D341Med (cell line): ENCODE measurements around the gene CBARP.
A peak's percentile ranks its signal among the peaks of the same experiment; 100 is the strongest.

Experiments
- DNase-seq: peaks from one replicate; pipeline ENCODE4 v3.0.0; 2012; ENCODE audit warnings: low spot score

The CBARP gene

DNA sequence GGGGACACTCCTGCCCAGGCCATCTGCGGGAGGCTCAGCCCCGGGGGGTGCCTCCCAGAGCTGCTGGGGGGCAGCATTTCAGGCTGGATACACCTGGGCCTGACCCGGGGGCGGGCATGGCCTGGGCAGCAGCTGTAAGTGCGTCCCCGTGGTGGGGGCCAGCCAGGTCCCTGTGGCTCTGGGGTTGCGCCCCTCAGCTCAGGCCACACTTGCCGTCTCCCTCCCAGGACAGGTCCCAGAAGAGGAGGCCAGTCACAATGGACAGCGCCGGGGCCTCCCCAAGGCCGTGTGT, 11.6 kb downstream of the CBARP start:
- DNase-seq, result no peak

DNA sequence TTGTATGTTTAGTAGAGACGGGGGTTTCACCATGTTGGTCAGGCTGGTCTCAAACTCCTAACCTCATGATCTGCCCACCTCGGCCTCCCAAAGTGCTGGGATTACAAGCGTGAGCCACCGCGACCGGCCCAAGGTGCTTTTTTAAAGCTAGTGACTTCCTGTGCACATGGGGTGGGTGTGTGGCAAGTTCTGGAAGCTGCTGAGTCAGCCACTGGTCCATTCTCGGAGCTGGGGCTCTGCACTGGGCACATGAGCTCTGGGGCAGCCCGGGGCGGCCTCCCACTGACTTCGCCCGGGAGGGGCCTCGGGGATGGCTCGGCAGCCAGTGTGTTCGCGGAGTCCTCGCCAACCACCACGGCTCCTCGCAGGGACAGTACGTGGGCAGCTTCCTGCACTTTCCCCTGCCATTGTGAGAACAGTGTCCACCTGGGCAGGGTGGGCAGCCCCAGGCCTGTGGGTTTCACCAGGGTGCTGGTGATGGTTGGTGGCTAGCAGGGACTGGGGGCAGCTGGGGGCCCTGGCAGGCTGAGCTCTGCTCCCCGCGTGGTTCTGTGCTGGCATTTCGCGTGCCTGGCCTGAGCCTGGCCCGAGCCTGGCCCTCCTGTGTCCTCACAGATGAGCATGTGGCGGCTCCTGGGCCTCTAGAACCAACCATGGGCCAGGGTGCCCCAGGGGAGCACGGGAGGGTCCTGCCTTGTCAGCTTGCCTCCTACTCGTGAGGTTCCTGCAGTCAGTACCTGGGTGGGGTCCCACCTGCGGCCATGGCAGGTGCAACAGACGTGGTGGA, 12.2 kb downstream of the CBARP start:
- DNase-seq, result no peak

DNA sequence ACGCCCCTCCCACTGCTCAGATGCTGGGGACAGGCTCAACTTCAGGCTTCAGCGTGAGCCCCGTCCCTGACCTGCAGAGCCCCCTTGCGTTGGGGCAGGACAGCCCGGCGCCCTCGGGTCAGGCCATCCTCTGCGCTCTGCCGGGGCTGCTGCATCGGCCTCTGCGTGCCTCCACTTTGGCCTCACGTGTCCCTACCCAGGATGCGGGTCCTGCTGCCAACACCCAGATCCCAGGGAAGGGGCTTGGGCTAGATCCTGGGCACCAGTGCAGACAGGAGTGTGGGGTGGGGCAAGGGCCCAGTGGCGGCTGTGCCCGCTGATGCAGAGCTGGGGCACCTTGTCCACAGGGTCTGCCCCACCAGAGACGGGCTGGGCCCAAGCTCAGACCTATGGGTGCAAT, 13.0 kb downstream of the CBARP start:
- no peak for DNase-seq

DNA sequence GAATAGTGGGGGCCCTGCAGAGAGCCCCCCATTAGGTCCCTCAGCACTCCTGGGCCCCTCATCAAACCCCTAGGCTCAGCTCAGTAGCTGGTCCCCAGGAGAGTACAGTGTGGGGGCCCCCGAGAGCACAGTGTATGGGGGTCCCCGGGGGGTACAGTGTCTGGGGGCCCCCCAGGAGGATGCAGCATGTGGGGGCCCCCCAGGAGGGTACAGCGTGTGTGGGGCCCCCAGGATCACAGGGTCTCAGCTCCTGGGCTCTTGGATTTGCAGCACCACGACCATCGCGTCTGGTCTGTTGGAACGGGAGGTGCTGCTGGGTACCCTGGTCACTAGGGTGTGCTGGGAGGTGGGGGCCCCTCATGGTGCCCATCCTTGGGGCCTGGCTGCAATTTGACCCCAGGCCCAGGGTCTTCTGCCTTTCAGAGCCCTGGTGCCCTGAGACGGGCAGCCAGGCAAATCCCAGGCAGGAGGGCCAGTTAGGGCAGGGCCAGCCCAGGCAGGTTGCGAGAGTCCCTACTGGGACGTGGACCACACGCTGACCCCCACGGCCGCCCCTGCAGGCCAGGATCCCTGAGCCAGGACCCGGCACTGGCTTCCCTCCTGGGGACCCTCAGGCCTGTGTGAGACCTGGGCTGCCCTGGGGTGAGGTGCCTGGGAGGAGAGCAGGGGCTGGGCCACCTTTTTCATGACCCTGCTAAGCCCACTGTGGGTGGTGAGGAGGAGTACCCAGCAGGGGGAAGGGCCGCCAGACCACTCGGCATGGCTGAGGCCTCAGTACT, 13.6 kb downstream of the CBARP start:
- DNase-seq, result no peak

DNA sequence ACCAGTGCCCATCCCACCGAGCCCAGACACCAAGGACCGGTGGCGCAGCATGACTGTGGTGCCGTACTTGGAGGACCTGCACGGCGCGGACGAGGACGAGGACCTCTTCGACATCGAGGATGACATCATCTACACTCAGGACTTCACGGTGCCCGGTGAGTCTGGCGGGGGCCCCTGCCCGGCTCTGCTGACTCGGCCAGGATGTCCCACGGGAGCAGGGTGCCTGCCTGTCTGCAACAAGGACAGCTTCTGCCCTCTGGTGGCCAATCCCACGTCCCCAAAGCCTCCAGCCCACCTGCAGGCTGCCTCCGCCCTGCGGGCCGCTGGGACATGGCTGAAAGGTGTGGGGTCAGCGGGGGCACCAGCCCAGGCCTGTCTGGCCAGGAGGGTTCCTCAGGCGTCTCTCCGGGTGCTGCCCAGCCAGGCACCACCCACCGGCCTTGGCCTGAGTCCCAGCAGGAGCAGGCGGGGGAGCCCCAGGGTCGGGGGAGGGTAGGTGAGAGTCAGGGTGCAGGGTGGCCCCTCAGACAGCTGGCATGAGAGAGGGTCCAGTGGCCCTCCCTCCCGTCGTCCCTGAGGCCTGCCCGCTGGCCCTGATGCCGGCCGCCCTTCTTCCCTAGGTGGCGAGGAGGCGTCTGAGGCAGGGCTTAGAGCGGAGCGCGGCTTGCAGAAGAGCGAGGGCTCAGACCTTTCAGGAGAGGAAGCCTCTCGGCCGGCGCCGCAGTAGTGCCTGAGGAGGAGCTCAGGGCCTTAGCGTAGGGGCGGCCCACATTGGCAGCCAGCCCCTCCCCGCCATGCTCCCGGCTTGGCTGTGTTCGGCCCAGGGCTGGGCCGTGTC, 14.6 kb downstream of the CBARP start:
- peak; percentile 89 for DNase-seq

DNA sequence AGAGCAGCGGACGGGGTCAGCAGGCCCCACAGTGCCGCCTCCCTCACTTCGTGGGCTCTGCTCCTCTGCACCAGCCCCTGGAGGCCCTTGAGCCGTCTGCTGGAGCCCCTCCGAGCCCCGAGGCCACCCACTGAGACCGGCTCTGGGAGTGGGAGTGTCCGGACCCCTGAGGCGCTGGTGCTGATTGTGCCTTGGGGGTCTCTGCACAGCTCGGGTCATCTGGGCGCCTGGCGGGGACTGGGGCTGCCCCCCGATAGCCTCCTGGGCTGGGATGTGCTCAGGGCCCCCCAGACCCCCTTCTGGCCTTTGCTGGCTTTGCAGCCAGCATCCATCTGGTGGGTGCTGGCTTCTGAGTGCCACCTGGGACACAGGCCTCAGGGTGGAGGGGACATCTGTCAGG, 15.4 kb downstream of the CBARP start:
- peak; percentile 71 for DNase-seq

DNA sequence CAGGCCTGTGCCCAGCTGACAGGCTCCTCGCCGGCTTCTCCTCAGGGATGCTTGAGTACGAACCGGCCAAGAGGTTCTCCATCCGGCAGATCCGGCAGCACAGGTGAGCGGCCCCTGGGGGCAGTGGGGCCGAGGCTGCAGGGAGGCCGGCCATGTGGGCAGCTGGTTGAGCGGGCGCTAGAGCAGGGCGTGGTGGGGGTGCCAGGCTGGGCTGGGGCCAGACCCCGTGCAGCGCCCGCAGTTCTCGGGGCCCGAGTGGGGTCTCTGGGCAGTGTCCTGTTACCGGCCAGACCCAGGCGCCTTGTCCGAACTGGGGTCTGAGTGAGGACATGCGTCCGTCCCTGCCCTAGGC, 15.9 kb downstream of the CBARP start:
- no peak for DNase-seq

DNA sequence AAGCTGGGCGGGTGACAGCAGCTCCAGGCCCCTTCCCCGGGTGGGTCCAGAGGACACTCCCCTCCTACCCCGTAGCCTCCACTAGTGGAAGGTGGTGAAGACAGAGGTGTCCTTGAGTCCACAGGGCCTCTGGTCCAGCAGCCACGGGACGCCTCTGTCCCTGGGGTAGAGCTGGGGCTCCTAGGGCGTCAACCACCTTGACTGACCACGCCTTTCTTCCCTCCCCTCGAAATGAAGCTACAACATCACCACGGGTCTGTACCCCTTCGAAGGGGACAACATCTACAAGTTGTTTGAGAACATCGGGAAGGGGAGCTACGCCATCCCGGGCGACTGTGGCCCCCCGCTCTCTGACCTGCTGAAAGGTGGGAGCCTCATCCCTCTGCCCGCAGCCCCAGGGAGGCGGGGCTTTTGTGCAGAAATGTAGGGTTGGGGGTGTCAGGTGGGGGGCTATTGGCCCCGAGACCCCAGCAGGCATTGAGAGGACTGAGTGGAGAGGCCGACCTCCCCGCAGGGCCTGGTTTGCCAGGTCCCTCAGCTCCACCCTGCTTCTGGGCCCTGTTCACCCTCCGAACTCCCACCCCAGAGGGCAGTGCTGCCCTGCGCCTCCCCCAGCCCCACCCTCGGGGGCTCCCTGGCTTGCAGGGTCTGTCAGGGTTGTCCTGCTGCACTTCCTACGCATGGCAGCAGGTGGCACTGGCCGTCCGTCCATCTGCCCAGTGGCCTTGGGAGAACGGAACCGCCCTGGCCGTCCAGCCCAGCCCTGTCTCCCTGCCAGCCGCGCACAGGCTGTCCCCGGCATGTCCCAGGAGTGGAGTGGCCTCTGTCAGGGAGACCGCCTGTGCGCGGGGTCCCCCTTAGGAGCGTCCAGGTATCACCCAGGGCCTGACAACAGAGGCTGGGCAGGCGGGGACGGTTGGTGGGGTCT, 16.6 kb downstream of the CBARP start:
- no peak for DNase-seq

DNA sequence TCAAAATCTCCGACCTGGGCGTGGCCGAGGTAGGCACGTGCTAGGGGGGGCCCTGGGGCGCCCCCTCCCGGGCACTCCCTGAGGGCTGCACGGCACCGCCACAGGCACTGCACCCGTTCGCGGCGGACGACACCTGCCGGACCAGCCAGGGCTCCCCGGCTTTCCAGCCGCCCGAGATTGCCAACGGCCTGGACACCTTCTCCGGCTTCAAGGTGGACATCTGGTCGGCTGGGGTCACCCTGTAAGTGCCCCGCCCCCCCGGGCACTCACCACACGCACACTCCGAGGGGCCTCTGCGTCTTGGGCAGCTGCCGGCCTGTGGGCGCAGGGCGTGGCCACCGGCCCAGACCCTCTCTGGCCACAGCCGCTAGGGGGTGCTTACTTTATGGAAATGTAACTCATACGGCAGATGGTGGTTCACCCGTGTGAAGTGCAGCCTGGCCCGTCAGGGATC, 17.3 kb downstream of the CBARP start:
- no peak for DNase-seq

DNA sequence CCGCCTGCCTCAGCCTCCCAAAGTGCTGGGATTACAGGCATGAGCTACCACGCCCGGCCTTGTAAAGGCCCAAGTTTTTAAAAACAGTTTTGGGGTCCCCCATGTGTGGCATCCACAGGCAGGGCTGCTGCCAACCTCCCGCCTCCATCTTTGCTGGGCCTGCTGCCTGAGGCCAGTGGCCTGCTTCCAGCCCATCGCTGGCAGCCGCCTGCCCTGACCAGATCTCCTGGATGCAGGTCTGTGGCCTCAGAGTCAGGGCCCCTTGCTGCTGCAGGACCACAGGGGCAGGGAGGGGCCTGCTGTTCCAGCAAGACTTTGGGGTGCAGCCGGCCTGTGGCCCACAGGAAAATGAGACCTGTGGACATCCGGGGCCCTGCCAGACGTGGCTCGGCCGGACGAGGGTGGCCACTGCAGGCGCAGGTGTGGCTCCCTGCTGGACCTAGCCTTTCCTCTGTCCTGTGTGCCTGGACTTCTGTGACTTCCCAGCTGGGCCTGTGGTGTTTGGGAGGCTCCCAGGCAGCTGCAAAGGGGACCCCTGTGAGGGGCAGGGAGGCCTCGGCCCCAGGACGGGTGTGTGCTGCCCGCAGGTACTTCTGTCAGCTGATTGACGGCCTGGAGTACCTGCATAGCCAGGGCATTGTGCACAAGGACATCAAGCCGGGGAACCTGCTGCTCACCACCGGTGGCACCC, 17.9 kb downstream of the CBARP start:
- no peak for DNase-seq

DNA sequence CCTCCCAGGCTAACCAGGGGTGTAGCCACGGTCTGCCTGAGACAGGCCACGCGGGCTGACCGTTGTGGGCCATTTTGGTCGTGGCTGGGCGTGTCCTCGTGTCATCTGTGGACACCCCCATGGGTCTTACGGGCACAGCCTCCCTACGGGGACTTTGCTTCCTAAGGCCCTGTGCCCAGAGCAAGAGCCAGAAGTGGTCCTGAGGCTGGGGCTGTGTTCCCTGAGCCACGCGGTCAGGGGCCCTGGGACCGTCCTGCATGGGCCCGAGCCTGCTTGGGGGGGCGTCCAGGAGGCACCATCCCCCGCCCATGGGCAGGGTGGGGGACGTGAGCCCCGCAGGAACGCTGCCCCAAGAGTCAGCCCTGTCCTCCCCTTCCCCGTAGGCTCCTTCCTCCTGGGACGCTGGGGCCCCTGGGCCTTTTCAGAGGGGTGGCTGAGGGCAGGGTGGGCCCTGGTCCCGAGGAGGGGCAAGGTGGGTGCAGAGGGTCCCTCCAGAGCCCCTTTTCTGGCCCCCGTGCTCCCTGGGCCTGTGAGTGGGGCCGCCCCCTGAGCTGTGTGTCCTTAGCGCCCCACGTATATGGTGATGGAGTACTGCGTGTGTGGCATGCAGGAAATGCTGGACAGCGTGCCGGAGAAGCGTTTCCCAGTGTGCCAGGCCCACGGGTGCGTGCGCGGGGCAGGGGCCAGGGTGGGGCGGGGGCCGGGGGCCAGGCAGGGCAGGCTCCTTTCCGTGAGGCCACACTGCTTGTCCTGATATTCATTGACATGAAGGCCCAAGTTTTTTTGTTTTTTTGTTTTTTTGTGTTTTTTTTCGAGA, 18.8 kb downstream of the CBARP start:
- DNase-seq, result no peak

DNA sequence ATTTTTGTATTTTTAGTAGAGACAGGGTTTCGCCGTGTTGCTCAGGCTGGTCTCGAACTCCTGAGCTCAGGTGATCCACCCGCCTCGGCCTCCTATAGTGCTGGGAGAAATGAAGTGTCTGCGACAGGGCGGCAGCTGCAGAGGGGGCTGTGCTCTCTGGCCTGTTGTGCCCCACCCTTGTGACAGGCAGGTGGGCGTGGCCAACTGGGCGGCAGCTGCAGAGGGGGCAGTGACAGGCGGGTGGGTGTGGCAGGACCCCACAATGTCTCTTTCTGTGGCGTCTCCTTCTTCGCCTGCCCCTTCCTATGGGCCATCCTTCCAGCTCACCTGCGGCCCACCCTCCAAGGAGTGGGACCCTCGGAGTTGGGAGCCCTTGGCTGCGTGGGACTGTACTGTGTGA, 20.4 kb downstream of the CBARP start:
- DNase-seq, result no peak

DNA sequence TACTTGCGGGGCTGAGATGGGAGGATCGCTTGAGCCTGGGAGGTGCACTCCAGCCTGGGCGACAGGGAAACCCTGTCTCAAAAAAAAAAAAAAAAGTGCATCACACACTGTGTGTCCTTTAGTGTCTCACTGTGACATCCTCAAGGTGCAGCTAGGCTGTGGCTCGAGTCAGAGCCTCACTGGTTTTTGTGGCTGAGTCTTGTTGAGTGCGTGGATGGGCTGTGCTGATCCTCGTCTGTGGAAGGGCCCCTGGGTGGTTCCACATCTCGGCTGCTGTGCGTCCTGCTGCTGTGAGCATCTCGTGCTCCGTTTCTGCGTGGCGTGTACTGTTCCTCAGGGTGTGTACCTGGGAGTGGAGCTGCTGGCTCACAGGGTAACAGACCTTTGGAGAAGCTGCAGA, 21.0 kb downstream of the CBARP start:
- no peak for DNase-seq

DNA sequence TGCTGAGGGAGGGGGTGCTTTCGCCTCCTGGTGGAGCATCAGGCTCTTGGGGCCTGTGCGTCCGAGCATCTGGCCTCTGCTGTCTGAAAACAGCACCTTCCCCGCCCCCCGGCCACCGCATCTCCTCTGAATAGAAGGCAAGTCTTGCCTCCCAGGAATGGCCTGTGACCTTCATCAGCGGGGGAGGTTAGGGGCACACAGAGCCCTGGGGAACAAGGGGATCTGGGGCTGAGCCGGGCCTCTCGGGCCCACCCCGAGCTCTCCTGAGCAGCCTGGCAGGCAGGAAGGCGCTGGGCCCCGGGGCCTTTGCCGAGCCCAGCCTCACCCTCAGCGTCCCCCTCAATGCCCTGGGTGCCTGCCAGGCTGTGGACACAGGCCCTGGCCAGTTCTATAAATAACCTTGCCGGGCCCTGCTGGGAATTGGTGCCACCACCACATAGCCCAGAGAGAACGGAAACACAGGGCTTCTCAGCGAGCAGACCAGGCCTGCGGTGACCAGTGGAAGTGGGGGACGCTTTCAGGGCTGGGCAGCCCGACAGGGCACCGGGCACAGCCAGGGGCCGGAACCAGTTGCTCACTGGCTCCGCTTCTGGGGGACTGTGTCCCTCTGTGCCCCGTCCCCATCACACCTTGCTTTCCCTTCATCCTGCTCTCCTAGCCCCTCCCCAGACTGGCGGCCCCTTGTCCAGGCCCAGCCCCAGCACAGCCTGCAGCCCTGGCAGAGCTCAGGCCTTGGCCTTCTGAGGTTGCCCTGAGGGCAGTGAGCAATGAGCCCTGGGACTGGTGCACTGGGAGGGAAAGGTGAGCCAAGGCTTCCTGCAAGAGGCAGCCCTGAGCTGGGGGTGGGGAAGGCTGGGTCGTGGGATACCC, 22.7 kb downstream of the CBARP start:
- no peak for DNase-seq

DNA sequence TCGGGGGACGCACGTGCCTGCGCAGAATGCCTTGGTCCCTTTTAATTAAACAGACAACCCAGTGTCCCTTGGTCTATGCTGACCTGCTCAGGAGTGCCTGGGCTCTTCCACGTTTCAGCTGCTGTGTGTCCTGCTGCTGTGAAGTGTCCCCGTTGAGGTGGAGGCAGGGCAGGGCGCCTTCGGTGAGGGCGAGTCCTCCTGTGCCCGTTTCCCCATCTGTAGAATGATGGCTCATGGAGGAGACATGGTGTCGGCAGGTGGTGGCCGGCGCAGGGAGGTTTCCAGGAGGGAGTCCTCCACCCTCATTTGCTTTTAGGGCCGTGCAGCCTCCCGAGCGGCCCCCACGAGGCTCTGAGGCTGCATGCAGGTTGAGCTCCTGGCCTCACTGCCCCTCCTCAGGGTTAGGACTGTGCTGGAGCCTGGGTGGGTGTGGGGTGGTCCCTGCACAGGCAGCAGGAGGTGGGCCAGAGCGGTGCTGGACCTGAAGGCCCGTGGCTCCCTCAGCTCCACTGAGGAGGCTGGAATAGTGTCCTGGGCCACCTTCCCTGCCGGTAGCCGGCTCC, 23.4 kb downstream of the CBARP start:
- no peak for DNase-seq

DNA sequence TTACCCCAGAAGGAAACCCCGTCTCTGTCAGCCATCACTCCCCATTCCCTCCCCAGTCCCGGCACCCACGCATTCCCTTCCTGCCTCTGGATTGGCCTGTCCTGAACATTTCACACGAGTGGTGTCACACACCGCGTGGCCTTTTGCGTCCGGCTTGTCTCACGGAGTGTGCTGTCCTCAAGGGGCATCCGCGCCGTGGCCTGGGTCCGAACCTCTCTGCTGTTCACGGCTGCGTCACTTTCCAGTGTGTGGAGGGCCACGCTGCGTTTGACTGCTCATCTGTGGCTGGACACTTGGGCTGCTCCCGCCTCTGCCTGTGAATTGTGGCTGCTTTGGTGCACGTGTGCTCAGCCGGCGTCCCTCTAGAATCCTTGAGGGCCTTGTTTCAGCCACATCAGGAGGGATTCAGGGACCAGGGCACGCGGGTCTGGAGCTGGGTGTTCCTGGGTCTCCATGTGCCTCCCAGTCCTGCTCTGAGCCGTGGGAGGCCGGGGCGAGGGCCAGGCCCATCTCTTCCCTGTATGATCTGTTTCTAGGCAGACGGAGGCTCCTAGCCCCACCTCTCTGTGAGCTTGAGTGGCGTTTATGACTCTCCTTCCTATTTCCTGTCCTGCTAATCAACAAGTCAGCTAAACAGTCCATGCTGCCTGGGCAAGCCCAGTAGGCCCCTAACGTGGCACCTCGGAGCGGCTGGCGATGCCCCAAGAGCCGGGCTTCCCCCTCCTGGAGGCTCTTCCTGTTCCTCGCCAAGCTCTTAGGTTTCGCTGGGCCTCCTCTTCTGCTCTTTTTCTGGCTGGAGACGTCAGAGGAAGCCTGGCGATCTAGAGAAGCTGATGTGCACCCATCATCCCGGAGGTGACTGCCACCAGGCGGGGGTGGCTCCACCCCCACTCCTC, 24.2 kb downstream of the CBARP start:
- no peak for DNase-seq

DNA sequence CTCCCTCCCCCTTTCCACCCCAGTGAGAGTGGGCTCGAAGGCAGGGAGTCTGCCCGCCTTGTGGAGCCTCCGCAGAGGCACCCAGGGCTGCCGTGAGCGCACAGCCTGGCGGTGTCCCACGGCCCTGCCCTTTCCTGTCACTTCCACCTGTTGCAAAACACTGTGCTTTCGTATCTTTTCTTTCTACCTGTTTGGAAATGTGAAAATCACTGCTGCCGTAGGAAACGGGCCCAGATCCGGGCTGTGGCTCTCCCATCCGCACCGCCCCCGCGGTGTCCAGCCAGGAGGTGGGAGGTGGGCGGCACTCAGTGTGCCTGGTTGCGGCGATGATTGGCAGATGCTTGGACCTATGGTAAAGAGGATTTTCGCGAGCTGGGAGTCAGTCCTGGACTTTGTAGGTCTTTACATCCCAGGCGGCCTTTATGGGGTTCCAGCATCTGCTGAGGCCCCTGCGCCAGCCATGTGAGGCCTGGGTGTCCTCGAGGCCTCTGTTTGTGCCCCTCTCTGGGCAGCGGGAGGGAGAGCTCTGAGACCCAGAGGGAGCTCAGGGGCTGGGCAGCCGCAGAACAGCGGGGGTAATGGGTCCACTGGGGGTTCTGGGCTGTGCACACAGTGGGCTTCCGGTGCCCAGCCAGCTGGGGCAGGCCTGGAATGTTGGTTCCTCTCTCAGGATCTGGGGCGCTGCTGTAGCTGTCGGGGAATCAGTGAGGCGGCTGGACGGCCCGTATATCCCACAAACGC, 26.1 kb downstream of the CBARP start:
- no peak for DNase-seq
